Activated CD4-positive, alpha-beta T cell treated with anti-CD3 and anti-CD28 coated beads, Interleukin-2, amount 50 U/mL, for 24 hours (primary cell): ENCODE results near the gene NPW.

Experiments
- DNase-seq, 2 donors: peaks; one replicate each; pipeline ENCODE4 v3.0.0-alpha.2; 2020; ENCODE audit warnings: low read depth in 1 of 2, low spot score in 1 of 2

Gene NPW

GRCh38 chr16:1984347-1985225 is 35.0 kb upstream of the NPW start:
- no peak for DNase-seq

GRCh38 chr16:1985466-1986150 is 34.0 kb upstream of the NPW start:
- DNase-seq = no peak

- no peak for DNase-seq
Measured at GRCh38 chr16:1987198-1987597, 32.4 kb upstream of the NPW start.

- no peak for DNase-seq
Measured at GRCh38 chr16:1989209-1990100, 30.1 kb upstream of the NPW start, which contains the start of gene SYNGR3. SYNGR3 (plus strand) TSS chr16:1989970; CDS start chr16:1990103, 133 bp downstream.

- DNase-seq = no peak
Measured at GRCh38 chr16:1990101-1990350, 29.6 kb upstream of the NPW start.

- DNase-seq = no peak
Measured at GRCh38 chr16:1990351-1991134, 29.0 kb upstream of the NPW start.

GRCh38 chr16:1991135-1991551 is 28.4 kb upstream of the NPW start:
- no peak for DNase-seq

GRCh38 chr16:1991588-1991947 is 28.0 kb upstream of the NPW start:
- DNase-seq = no peak

GRCh38 chr16:1991948-1992703 is 27.5 kb upstream of the NPW start:
- peak; percentile 94 to 97 for DNase-seq

GRCh38 chr16:1992704-1993317 is 26.8 kb upstream of the NPW start:
- no peak for DNase-seq

- no peak for DNase-seq
Measured at GRCh38 chr16:1993731-1994131, 25.9 kb upstream of the NPW start.

GRCh38 chr16:1997494-1998359 is 21.9 kb upstream of the NPW start:
- DNase-seq = no peak

GRCh38 chr16:1998360-1998835 is 21.2 kb upstream of the NPW start:
- no peak for DNase-seq

GRCh38 chr16:1998852-1999801 is 20.5 kb upstream of the NPW start:
- no peak for DNase-seq

- no peak for DNase-seq
Measured at GRCh38 chr16:1999866-2000514, 19.6 kb upstream of the NPW start.

GRCh38 chr16:2001035-2001434 is 18.6 kb upstream of the NPW start:
- no peak for DNase-seq
